Lung microvascular endothelial cell (primary cell): Measurements from ENCODE around the gene C22orf39. TPM values are rescaled to one million over a fixed set of nuclear protein-coding genes. Genes with fewer than 3 reads are reported as not detected.

ENCODE experiments used
- DNase-seq, 2 donors: peaks; one replicate each; pipeline versions ENCODE4 v3.0.0 to v3.0.0-alpha.2; 2010; ENCODE audit warnings: low read depth in 2 of 2
- total RNA-seq: library from RNA; depleted of rRNA; stranded (reverse); fragments of >200 nt; gene quantifications from 2 replicates; pipeline ENCODE4 v1.2.1, GENCODE V29; 2014

Gene C22orf39
- total RNA-seq, 1 donor from 2014 or later, result 26.6 TPM

- DNase-seq, result peak; percentile 20 to 38
These were observed 30.0 kb upstream of the C22orf39 start for GRCh38 chr22:19477321-19478044.

- no peak for DNase-seq
These were observed 28.5 kb upstream of the C22orf39 start for GRCh38 chr22:19476023-19476422.

- DNase-seq, result peak in 1 of 2 donors; percentile 11
These were observed 26.1 kb upstream of the C22orf39 start for GRCh38 chr22:19473578-19473977.

- DNase-seq, result no peak
These were observed 24.7 kb upstream of the C22orf39 start for GRCh38 chr22:19472233-19472632.

GRCh38 chr22:19471572-19471971 is 24.1 kb upstream of the C22orf39 start:
- no peak for DNase-seq

GRCh38 chr22:19470010-19470409 is 22.5 kb upstream of the C22orf39 start:
- no peak for DNase-seq

- DNase-seq, result no peak
These were observed 21.9 kb upstream of the C22orf39 start for GRCh38 chr22:19469421-19469820.

- no peak for DNase-seq
These were observed 20.4 kb upstream of the C22orf39 start for GRCh38 chr22:19467912-19468311.

- DNase-seq, result no peak
These were observed 19.6 kb upstream of the C22orf39 start for GRCh38 chr22:19466848-19467752.

- DNase-seq, result no peak
These were observed 18.7 kb upstream of the C22orf39 start for GRCh38 chr22:19466126-19466716.

GRCh38 chr22:19464975-19465374 is 17.5 kb upstream of the C22orf39 start:
- DNase-seq, result no peak

- DNase-seq, result no peak
These were observed 17.0 kb upstream of the C22orf39 start for GRCh38 chr22:19464546-19464945.

GRCh38 chr22:19463491-19464469 is 16.3 kb upstream of the C22orf39 start:
- no peak for DNase-seq

GRCh38 chr22:19463008-19463407 is 15.5 kb upstream of the C22orf39 start:
- DNase-seq, result no peak

- DNase-seq, result no peak
These were observed 14.0 kb upstream of the C22orf39 start for GRCh38 chr22:19461506-19461905.

GRCh38 chr22:19460036-19460435 is 12.5 kb upstream of the C22orf39 start:
- no peak for DNase-seq

- DNase-seq, result no peak
These were observed 10.4 kb upstream of the C22orf39 start for GRCh38 chr22:19457828-19458428.

GRCh38 chr22:19456541-19456940 is 9.0 kb upstream of the C22orf39 start:
- no peak for DNase-seq

- DNase-seq, result peak in 1 of 2 donors; percentile 50
These were observed 8.3 kb upstream of the C22orf39 start for GRCh38 chr22:19455585-19456370.

- no peak for DNase-seq
These were observed 7.5 kb upstream of the C22orf39 start for GRCh38 chr22:19455033-19455432.
